Renal cortex interstitium (tissue), 15 donors: ENCODE results near the gene PLXDC2. TPM values are rescaled to one million over a fixed set of nuclear protein-coding genes. Genes with fewer than 3 reads are reported as not detected.
"Not testable (repeated sequence)": the region's sequence is repeated elsewhere in the genome, so short reads cannot be mapped to it uniquely, and the experiment has no call there.

Experiments
- DNase-seq, 11 donors: peaks; one replicate each; pipeline ENCODE4 v3.0.0-alpha.2; 2013; ENCODE audit warnings: low read depth in 9 of 11, low spot score in 4 of 11; ENCODE audit errors: extremely low read depth in 1 of 11
- long read RNA-seq, 16 experiments: transcript quantifications; one replicate each; lab custom pipeline, GENCODE V29; 2026
- polyA plus RNA-seq, 3 donors: library from polyadenylated mRNA; unstranded; fragments of 120-200 nt; gene quantifications; one replicate each; pipeline ENCODE4 v1.2.1, GENCODE V29; 2013; ENCODE audit not compliant: insufficient read length in 3 of 3

The PLXDC2 gene
- 10 to 100 TPM; 32.2 to 42.6 (median 33.2) TPM for polyA plus RNA-seq
- long read RNA-seq, donor 1, full-length matches to known transcripts = 1 of 1 reads
- long read RNA-seq, donor 1, partial matches to known transcripts = 0 of 1 reads
- long read RNA-seq, donor 1, other reads (novel, unspliced or antisense) = 0 of 1 reads
- long read RNA-seq, donor 2, full-length matches to known transcripts = 2 of 2 reads
- long read RNA-seq, donor 2, partial matches to known transcripts = 0 of 2 reads
- long read RNA-seq, donor 2, other reads (novel, unspliced or antisense) = 0 of 2 reads
- long read RNA-seq, donor 3, full-length matches to known transcripts = 5 of 5 reads
- long read RNA-seq, donor 3, partial matches to known transcripts = 0 of 5 reads
- long read RNA-seq, donor 3, other reads (novel, unspliced or antisense) = 0 of 5 reads
- long read RNA-seq, donor 4, full-length matches to known transcripts = 3 of 3 reads
- long read RNA-seq, donor 4, partial matches to known transcripts = 0 of 3 reads
- long read RNA-seq, donor 4, other reads (novel, unspliced or antisense) = 0 of 3 reads
- long read RNA-seq, donor 5 = 0 reads
- long read RNA-seq, donor 6, full-length matches to known transcripts = 3 of 9 reads
- long read RNA-seq, donor 6, partial matches to known transcripts = 6 of 9 reads
- long read RNA-seq, donor 6, other reads (novel, unspliced or antisense) = 0 of 9 reads
- long read RNA-seq, donor 7 = 0 reads
- long read RNA-seq, donor 8, full-length matches to known transcripts = 11 of 11 reads
- long read RNA-seq, donor 8, partial matches to known transcripts = 0 of 11 reads
- long read RNA-seq, donor 8, other reads (novel, unspliced or antisense) = 0 of 11 reads
- long read RNA-seq, donor 9 = 0 reads
- long read RNA-seq, donor 10 = 0 reads
- long read RNA-seq, donor 11, full-length matches to known transcripts = 3 of 3 reads
- long read RNA-seq, donor 11, partial matches to known transcripts = 0 of 3 reads
- long read RNA-seq, donor 11, other reads (novel, unspliced or antisense) = 0 of 3 reads
- long read RNA-seq, donor 12, full-length matches to known transcripts = 1 of 1 reads
- long read RNA-seq, donor 12, partial matches to known transcripts = 0 of 1 reads
- long read RNA-seq, donor 12, other reads (novel, unspliced or antisense) = 0 of 1 reads
- long read RNA-seq, donor 13 = 0 reads
- long read RNA-seq, donor 14, full-length matches to known transcripts = 4 of 4 reads
- long read RNA-seq, donor 14, partial matches to known transcripts = 0 of 4 reads
- long read RNA-seq, donor 14, other reads (novel, unspliced or antisense) = 0 of 4 reads
- long read RNA-seq, donor 15, partial matches to known transcripts = 9 of 9 reads
- long read RNA-seq, donor 15, other reads (novel, unspliced or antisense) = 0 of 9 reads
- long read RNA-seq, donor 16, full-length matches to known transcripts = 11 of 27 reads
- long read RNA-seq, donor 16, partial matches to known transcripts = 16 of 27 reads
- long read RNA-seq, donor 16, other reads (novel, unspliced or antisense) = 0 of 27 reads

- DNase-seq = peak in 7 of 11 donors; percentile 54 to 68 (median 64)
Observed at GRCh38 chr10:19816411-19817230, at the start of gene PLXDC2. PLXDC2 (plus strand) TSS chr10:19816432.

DNA sequence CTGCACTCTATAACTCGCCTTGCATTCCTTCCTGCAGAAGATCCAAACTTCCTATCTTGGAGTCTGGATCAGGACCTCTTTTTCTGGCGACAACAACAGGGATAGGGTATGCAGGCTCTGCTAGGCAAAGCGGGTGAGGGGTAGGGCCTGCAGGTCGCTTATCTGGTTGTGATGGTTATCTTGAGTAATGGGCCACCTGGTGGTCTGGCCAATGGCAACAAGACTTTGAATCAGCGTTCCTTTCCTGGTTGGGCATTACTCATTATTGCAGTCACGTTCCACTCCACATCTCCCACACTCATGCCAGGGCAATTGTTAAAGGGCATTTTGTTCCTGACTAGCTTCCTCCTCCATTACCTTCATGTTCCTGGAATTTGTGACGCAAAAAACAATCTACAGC lies 48.4 kb upstream of the PLXDC2 start:
- DNase-seq = peak in 1 of 11 donors; percentile 4

DNA sequence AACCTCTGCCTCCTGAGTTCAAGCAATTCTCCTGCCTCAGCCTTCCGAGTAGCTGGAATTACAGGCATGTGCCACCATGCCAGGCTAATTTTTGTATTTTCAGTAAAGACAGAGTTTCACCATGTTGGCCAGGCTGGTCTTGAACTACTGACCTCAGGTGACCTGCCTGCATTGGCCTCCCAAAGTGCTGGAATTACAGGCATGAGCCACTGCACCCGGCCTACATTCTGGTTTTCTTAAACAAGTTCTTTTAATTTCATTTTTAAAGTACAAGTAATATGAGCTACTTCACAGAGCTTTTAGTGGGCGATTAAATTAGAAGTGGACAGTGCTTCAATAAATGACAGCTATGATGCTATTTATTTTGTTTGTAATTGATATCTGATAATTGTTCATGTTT lies 46.4 kb upstream of the PLXDC2 start:
- DNase-seq = not testable (repeated sequence)

DNA sequence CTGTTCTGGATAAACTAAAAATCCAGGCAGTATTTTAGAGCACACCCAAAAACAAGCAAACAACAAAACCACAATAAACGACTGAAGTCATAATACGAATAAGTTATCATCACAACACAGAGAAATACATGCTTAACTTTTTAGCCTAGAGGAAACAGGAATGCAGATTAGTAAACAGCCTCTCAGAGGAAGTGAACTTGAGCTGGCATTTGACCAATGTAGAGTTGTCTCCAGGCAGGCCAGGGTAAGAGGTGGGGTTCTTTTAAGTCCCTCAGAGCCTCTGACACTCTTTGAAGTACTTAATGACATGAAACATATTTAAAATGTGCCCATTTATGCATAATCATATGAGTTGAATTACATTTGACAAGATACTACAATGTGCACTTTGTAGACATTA lies 43.3 kb upstream of the PLXDC2 start:
- DNase-seq = no peak

DNA sequence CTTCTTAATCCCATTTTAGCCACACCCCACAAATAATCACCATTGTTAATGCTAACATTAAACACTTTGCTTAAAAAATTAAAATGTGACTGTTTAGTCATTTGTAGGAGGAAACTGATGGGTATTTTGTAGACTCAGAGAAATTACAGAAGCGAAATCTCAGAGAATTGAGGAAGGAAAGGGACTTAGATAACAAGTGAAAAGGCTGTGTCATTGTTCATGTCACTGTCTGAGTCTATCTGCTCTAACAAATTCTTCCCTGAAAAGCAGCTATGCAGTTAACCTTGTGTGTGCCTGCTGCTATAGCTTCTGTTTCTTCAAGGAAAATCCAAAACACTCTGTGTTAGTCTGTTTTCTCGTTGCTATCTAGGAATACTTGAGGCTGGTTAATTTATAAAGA lies 40.9 kb upstream of the PLXDC2 start:
- DNase-seq = no peak

DNA sequence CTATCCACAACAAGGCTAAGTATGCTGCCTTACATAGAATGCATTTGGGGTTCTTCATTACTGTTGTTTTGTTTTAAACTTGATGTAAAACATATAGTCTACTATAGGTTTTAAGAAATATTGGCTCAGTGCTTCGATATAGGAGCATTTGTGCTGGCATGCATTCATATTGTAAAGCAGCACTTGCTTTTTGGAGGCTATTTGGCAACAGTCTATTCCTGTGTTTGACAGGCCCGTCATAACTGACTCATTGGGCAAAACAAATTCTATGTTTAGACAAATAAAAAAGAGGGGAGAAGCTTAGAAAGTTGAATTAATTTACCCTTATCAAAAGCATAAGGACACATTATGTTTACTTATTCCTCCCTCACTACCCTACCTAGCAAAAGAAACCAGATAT lies 38.4 kb upstream of the PLXDC2 start:
- DNase-seq = no peak

DNA sequence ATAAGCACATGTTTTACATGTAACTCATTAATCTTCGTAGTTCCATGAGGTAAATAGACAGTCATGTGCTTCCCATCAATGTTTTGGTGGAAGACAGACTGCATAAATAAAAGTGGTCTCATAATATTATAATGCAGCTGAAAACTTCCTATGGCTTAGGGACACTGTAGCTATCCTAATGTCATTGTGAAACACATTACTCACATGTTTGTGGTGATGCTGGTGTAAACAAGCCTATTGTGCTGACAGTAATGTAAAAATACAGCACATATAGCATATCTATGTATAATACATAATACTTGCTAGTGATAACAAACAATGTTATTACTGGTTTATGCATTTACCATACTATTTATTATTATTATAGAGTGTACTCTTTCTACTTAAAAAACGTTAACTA lies 37.2 kb upstream of the PLXDC2 start:
- DNase-seq = no peak

- no peak for DNase-seq
Observed at GRCh38 chr10:19782430-19783089, 33.7 kb upstream of the PLXDC2 start.

DNA sequence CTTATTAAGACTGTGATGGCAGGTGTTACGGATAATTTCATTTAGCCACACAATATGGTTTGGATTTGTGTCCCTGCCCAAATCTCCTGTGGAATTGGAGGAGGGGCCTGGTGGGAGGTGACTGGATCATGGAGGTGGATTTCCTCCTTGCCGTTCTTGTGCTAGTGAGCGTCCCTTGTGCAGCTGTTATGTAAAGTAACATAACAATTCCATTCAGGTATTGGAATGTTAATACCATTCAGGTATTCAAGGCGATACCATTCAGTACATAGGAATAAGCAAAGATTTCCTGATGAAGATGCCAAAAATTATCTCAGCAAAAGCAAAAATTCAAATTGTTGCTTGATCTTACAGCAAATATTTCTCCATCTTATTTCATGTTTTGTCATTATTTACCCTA lies 32.5 kb upstream of the PLXDC2 start:
- no peak for DNase-seq

DNA sequence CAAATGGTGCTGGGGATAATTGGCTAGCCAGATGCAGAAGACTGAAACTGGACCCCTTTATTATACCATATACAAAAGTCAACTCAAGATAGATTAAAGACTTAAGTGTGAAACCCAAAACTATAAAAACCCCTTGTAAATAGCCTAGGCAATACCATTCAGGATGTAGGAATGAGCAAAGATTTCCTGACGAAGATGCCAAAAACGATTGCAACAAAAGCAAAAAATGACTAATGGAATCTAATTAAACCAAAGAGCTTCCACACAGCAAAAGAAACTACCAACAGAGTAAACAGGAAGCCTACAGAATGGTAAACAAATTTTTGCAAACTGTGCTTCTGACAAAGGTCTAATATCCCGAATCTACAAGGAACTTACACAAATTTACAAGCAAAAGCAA lies 30.9 kb upstream of the PLXDC2 start:
- DNase-seq = no peak

- peak in 7 of 11 donors; percentile 8 to 47 (median 16) for DNase-seq
Observed at GRCh38 chr10:19788075-19788686, 28.1 kb upstream of the PLXDC2 start.

DNA sequence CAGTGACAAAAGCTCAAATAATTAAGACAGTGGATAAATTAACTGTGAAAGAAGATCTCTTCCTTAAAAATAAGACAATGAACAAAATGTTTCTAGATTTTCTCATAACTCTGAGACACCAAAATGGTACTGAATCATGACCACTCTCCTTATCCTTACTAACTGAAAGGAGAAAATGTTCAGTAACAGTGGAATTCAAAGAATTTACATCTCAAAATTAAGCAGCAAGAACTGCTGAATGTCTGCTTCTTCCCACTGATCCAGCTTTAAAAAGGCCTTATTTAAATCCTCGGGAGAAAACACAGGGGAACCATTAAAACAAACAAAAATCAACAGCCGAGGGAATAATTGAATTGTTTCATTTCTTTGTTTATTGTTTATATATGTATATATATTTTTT lies 27.3 kb upstream of the PLXDC2 start:
- DNase-seq = no peak

DNA sequence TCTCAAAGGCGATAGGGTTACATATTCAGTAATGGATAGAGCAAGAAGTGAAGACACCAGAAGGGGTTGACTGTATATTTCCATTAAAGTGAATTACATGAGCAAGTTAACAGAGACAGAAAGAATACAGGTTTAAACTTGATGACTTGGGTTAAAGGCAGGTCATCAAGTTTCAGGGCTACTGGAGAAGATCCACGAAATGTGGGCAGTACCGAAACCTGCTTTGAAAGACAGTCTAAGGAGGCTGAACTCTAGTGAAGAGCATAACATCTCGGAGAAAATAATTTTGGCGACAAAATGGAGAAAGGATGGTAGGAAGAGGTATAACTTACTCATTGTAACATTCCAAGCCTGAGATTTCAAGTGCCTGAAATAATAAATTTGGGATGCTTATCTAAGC lies 26.6 kb upstream of the PLXDC2 start:
- no peak for DNase-seq

- DNase-seq = no peak
Observed at GRCh38 chr10:19791032-19791431, 25.2 kb upstream of the PLXDC2 start.

DNA sequence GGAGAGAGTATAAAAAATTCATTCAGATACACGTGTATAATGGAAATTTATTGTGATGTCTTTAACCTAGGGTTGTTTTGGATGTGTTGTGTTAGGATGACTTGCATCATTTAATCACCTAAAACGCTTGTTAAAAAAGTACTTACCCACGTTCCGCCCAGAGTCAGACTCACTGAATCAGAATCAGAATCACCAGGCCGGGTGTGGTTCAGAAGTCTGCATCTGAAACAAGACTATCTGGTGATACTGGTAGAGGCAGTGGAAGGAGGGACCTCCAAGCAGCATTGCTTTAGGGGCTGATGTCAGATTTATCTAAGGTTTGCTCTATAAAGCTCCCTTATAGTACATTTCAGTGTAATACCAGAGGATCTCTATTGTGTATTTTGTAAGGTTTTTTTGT lies 20.5 kb upstream of the PLXDC2 start:
- no peak for DNase-seq

GRCh38 chr10:19800161-19800560 lies 16.1 kb upstream of the PLXDC2 start:
- DNase-seq = no peak

- DNase-seq = no peak
Observed at GRCh38 chr10:19801369-19801768, 14.9 kb upstream of the PLXDC2 start.
